Astrocyte of the cerebellum (primary cell): Measurements from ENCODE around the gene EOGT.

Source experiments
- DNase-seq: peaks from one replicate; pipeline ENCODE4 v3.0.0-alpha.2; 2011; ENCODE audit warnings: low read depth
- H3K4me3 ChIP-seq: 2 replicates; pipeline ENCODE4 v1.5.1; 2011; ENCODE audit warnings: mild to moderate bottlenecking, low read depth, low read length, moderate library complexity
- CTCF ChIP-seq: IDR thresholded peaks from 2 replicates; pipeline ENCODE4 v1.5.1; 2012; ENCODE audit warnings: low read length, low read depth, moderate library complexity, mild to moderate bottlenecking; ENCODE audit errors: missing control alignments
- in situ Hi-C: cut with HindIII; loops from 2 replicates; pipeline ENCODE4 v1.10.0; 2017; ENCODE audit warnings: low sequenced_read_pairs

Gene EOGT

GRCh38 chr3:68986496-68987208 lies 26.8 kb downstream of the EOGT start:
- DNase-seq: no peak
- TF ChIP-seq CTCF: no peak
- H3K4me3 ChIP-seq: no peak overlapping the region
- in situ Hi-C loops: no loop called here

- DNase-seq: no peak
- no peak for TF ChIP-seq CTCF
- in situ Hi-C loops: no loop called here
- H3K4me3 ChIP-seq: no peak overlapping the region
Measured at GRCh38 chr3:68985146-68985790, 28.2 kb downstream of the EOGT start.

- DNase-seq: no peak
- no peak for TF ChIP-seq CTCF
- no peak overlapping the region for H3K4me3 ChIP-seq
- in situ Hi-C loops: no loop called here
Measured at GRCh38 chr3:68984011-68984530, 29.4 kb downstream of the EOGT start.

GRCh38 chr3:68977486-68978167 lies 35.9 kb downstream of the EOGT start:
- H3K4me3 ChIP-seq: no peak overlapping the region
- no peak for DNase-seq
- in situ Hi-C loops: no loop called here
- TF ChIP-seq CTCF: no peak

- no peak overlapping the region for H3K4me3 ChIP-seq
- DNase-seq: no peak
- in situ Hi-C loops: no loop called here
- TF ChIP-seq CTCF: no peak
Measured at GRCh38 chr3:68974711-68975110, 38.8 kb downstream of the EOGT start.

GRCh38 chr3:68973639-68974038 lies 39.8 kb downstream of the EOGT start:
- in situ Hi-C loops: no loop called here
- no peak for TF ChIP-seq CTCF
- no peak overlapping the region for H3K4me3 ChIP-seq
- no peak for DNase-seq
